Hepatocyte (in vitro differentiated cells): ENCODE results near the gene CCDC12.

Experiments used
- EZH2 ChIP-seq: fragments of 200-600 bp; sonication (generic); IDR thresholded peaks from 2 replicates; pipeline ENCODE4 v1.6.1; 2016; ENCODE audit warnings: antibody characterized with exemption, mild to moderate bottlenecking, borderline replicate concordance
- EZH2phosphoT487 ChIP-seq: fragments of 200-600 bp; sonication (generic); IDR thresholded peaks from one replicate; pipeline ENCODE4 v1.6.1; 2018; ENCODE audit warnings: antibody characterized with exemption, mild to moderate bottlenecking, low read depth, moderate library complexity; ENCODE audit not compliant: unreplicated experiment, severe bottlenecking
- TF ChIP-seq, protein P1 (sequence below): fragments of 200-600 bp; sonication (generic); IDR thresholded peaks from 2 replicates; pipeline ENCODE4 v1.5.1; 2016; ENCODE audit warnings: antibody characterized with exemption, mild to moderate bottlenecking; ENCODE audit not compliant: poor library complexity

DNA sequence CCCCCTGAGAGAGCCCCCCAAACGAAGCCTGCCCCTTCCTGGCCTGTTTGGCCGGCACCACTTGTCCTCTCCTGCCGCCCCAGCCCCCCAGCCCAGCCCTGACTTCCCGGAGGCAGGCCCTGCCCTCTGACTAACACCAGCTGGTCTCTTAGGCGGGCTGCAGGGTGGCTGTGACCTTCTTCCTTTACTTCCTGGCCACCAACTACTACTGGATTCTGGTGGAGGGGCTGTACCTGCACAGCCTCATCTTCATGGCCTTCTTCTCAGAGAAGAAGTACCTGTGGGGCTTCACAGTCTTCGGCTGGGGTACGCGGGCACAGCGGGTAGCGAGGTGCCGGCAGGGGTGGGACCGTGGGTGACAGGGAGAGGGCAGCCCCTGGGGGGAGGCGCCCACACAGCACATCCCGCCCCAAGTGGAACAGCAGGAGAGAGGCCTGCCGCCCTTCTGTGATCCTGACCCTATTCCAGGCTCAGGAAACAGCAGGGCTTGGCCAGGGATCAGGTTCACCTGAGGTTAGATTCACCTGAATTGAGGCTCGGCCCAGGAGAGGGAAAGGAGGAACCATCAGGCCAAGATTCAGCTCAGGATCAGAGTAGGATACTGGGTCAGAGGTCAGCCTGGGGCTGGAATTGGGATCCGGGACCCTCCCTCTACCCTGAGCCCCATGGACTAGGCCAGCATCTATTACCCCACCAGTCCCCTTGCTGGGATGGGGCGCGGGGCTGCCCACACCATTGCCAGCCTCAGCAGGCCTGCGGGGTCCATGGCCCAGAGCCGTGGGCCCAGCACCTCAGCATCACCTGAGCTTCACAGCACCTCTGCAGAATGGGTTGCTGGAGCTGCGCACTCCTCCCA is 77.2 kb downstream of the CCDC12 start:
- TF ChIP-seq, protein P1, sequence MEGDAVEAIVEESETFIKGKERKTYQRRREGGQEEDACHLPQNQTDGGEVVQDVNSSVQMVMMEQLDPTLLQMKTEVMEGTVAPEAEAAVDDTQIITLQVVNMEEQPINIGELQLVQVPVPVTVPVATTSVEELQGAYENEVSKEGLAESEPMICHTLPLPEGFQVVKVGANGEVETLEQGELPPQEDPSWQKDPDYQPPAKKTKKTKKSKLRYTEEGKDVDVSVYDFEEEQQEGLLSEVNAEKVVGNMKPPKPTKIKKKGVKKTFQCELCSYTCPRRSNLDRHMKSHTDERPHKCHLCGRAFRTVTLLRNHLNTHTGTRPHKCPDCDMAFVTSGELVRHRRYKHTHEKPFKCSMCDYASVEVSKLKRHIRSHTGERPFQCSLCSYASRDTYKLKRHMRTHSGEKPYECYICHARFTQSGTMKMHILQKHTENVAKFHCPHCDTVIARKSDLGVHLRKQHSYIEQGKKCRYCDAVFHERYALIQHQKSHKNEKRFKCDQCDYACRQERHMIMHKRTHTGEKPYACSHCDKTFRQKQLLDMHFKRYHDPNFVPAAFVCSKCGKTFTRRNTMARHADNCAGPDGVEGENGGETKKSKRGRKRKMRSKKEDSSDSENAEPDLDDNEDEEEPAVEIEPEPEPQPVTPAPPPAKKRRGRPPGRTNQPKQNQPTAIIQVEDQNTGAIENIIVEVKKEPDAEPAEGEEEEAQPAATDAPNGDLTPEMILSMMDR: no peak
- no peak for TF ChIP-seq EZH2
- no peak for TF ChIP-seq EZH2phosphoT487
